WTC11 (cell line): ENCODE measurements around the gene P3H2. TPM values are rescaled to one million over a fixed set of nuclear protein-coding genes. Genes with fewer than 3 reads are reported as not detected.
A peak's percentile ranks its signal among the peaks of the same experiment; 100 is the strongest.

Experiments used
- ATAC-seq: fragments of 200-7000 bp; cut with Tn5 transposase; 2 replicates; pipeline ENCODE4 v1.10.0; 2021; ENCODE audit warnings: mild to moderate bottlenecking, moderate library complexity
- CTCF ChIA-PET: fragments of 300-600 bp; sonication (Branson Sonifier 250); formaldehyde crosslinking; loops from one replicate; lab custom pipeline; 2021; ENCODE audit warnings: antibody characterized with exemption; lab: Charles Lee
- POLR2A ChIA-PET: fragments of 350-600 bp; sonication (Branson Sonifier 250); formaldehyde crosslinking; loops from one replicate; lab custom pipeline; 2021; ENCODE audit warnings: antibody characterized with exemption; lab: Charles Lee
- DNase-seq: peaks from one replicate; pipeline ENCODE4 v3.0.0; 2021; ENCODE audit warnings: low spot score
- H3K27ac Mint-ChIP-seq: 2 replicates; pipeline ENCODE4 v1.8.0; 2021; ENCODE audit warnings: mixed read lengths
- H3K27me3 Mint-ChIP-seq: 2 replicates; pipeline ENCODE4 v1.8.0; 2021; ENCODE audit warnings: low read depth, mild to moderate bottlenecking, moderate library complexity, mixed read lengths
- H3K36me3 Mint-ChIP-seq: 2 replicates; pipeline ENCODE4 v1.8.0; 2021; ENCODE audit warnings: mixed read lengths
- H3K4me1 Mint-ChIP-seq: 2 replicates; pipeline ENCODE4 v1.8.0; 2022; ENCODE audit warnings: mixed read lengths
- H3K4me3 Mint-ChIP-seq: 2 replicates; pipeline ENCODE4 v1.8.0; 2021; ENCODE audit warnings: mild to moderate bottlenecking, moderate library complexity, mixed read lengths
- H3K9me3 Mint-ChIP-seq: 2 replicates; pipeline ENCODE4 v1.8.0; 2021; ENCODE audit warnings: mixed read lengths
- CTCF ChIP-seq: fragments of 200-600 bp; IDR thresholded peaks from 2 replicates; pipeline ENCODE4 v1.8.0; 2022; ENCODE audit warnings: antibody characterized with exemption
- ESRRA ChIP-seq: sonication (generic); formaldehyde crosslinking; IDR thresholded peaks from 2 replicates; pipeline ENCODE4 v1.8.1; 2022; ENCODE audit warnings: mild to moderate bottlenecking, missing genetic modification reagents, borderline replicate concordance
- FOXP1 ChIP-seq: sonication (generic); formaldehyde crosslinking; IDR thresholded peaks from 2 replicates; pipeline ENCODE4 v1.8.0; 2022; ENCODE audit warnings: missing genetic modification reagents, mild to moderate bottlenecking, moderate library complexity, borderline replicate concordance
- IRF2 ChIP-seq: sonication (generic); formaldehyde crosslinking; IDR thresholded peaks from 2 replicates; pipeline ENCODE4 v1.8.0; 2022; ENCODE audit warnings: low read depth, missing genetic modification reagents, borderline replicate concordance
- JUN ChIP-seq: sonication (generic); formaldehyde crosslinking; IDR thresholded peaks from 2 replicates; pipeline ENCODE4 v1.8.0; 2023; ENCODE audit warnings: mild to moderate bottlenecking, missing genetic modification reagents
- MYBL2 ChIP-seq: sonication (generic); formaldehyde crosslinking; IDR thresholded peaks from 2 replicates; pipeline ENCODE4 v1.8.1; 2023; ENCODE audit warnings: mild to moderate bottlenecking, moderate library complexity, missing genetic modification reagents
- NR2C2 ChIP-seq: sonication (generic); formaldehyde crosslinking; IDR thresholded peaks from 2 replicates; pipeline ENCODE4 v1.8.0; 2022; ENCODE audit warnings: mild to moderate bottlenecking, missing genetic modification reagents
- NR3C1 ChIP-seq: sonication (generic); formaldehyde crosslinking; conservative IDR thresholded peaks from 2 replicates; pipeline ENCODE4 v1.8.1; 2023; ENCODE audit warnings: low read depth, mild to moderate bottlenecking, missing genetic modification reagents
- OVOL2 ChIP-seq: fragments of 250-450 bp; sonication (Bioruptor Pico); IDR thresholded peaks from 2 replicates; pipeline ENCODE4 v1.9.0; 2021; ENCODE audit warnings: mild to moderate bottlenecking, borderline replicate concordance
- PRRX2 ChIP-seq: fragments of 250-450 bp; sonication (Bioruptor Pico); IDR thresholded peaks from 2 replicates; pipeline ENCODE4 v1.8.0; 2021; ENCODE audit warnings: mild to moderate bottlenecking
- SOX15 ChIP-seq: fragments of 250-450 bp; sonication (Bioruptor Pico); IDR thresholded peaks from 2 replicates; pipeline ENCODE4 v1.9.0; 2021; ENCODE audit warnings: mild to moderate bottlenecking
- SP1 ChIP-seq: sonication (generic); formaldehyde crosslinking; conservative IDR thresholded peaks from 2 replicates; pipeline ENCODE4 v1.8.1; 2022; ENCODE audit warnings: missing genetic modification reagents
- TP53 ChIP-seq: sonication (generic); formaldehyde crosslinking; IDR thresholded peaks from 2 replicates; pipeline ENCODE4 v1.8.1; 2023; ENCODE audit warnings: mild to moderate bottlenecking, missing genetic modification reagents
- USF2 ChIP-seq: sonication (generic); formaldehyde crosslinking; IDR thresholded peaks from 2 replicates; pipeline ENCODE4 v1.8.1; 2023; ENCODE audit warnings: mild to moderate bottlenecking, missing genetic modification reagents, moderate library complexity
- ZNF121 ChIP-seq: sonication (generic); formaldehyde crosslinking; IDR thresholded peaks from 2 replicates; pipeline ENCODE4 v1.8.0; 2023; ENCODE audit warnings: missing genetic modification reagents
- ZNF138 ChIP-seq: sonication (generic); formaldehyde crosslinking; conservative IDR thresholded peaks from 2 replicates; pipeline ENCODE4 v1.8.1; 2022; ENCODE audit warnings: mild to moderate bottlenecking, moderate library complexity, missing genetic modification reagents
- ZNF423 ChIP-seq: fragments of 250-450 bp; sonication (Bioruptor Pico); IDR thresholded peaks from 2 replicates; pipeline ENCODE4 v2.1.2; 2022; ENCODE audit warnings: mild to moderate bottlenecking, moderate library complexity
- total RNA-seq: library from RNA; stranded (reverse); gene quantifications from 3 replicates; pipeline ENCODE4 v1.2.3, GENCODE V29; 2021
- TF ChIP-seq, protein P1 (sequence below): sonication (generic); formaldehyde crosslinking; IDR thresholded peaks from 2 replicates; pipeline ENCODE4 v1.8.1; 2023; ENCODE audit warnings: mild to moderate bottlenecking, moderate library complexity, missing genetic modification reagents
- TF ChIP-seq, protein P2 (sequence below): sonication (generic); formaldehyde crosslinking; IDR thresholded peaks from 2 replicates; pipeline ENCODE4 v1.8.0; 2023; ENCODE audit warnings: mild to moderate bottlenecking, missing genetic modification reagents
- TF ChIP-seq, protein P3 (sequence below): sonication (generic); formaldehyde crosslinking; IDR thresholded peaks from 2 replicates; pipeline ENCODE4 v1.8.1; 2023; ENCODE audit warnings: mild to moderate bottlenecking, missing genetic modification reagents, moderate library complexity

Gene P3H2
- total RNA-seq, 1 experiment from 2014 or later, result 29.4 TPM

GRCh38 chr3:190048932-190049441, 71.7 kb downstream of the P3H2 start (continued):
- TF ChIP-seq, protein P1, sequence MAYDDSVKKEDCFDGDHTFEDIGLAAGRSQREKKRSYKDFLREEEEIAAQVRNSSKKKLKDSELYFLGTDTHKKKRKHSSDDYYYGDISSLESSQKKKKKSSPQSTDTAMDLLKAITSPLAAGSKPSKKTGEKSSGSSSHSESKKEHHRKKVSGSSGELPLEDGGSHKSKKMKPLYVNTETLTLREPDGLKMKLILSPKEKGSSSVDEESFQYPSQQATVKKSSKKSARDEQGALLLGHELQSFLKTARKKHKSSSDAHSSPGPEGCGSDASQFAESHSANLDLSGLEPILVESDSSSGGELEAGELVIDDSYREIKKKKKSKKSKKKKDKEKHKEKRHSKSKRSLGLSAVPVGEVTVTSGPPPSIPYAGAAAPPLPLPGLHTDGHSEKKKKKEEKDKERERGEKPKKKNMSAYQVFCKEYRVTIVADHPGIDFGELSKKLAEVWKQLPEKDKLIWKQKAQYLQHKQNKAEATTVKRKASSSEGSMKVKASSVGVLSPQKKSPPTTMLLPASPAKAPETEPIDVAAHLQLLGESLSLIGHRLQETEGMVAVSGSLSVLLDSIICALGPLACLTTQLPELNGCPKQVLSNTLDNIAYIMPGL (CRISPR knock-in tag), result no peak
- TF ChIP-seq SOX15 (CRISPR knock-in tag) (no peak), MYBL2 (CRISPR knock-in tag) (no peak), ZNF423 (CRISPR knock-in tag) (no peak), IRF2 (no peak), SP1 (CRISPR knock-in tag) (no peak)

GRCh38 chr3:190044974-190045373, 75.7 kb downstream of the P3H2 start:
- Mint-ChIP-seq H3K27me3 (no peaks in the 10 kb centered on the region), H3K4me3 (no peak overlapping the region), H3K9me3 (peaks cover 9% of the 10 kb centered on the region), H3K4me1 (peaks cover 85% of the 10 kb centered on the region), H3K27ac (peak overlapping the region; percentile 71), H3K36me3 (peaks cover 9% of the 10 kb centered on the region)
- POLR2A ChIA-PET, result no interaction called here
- CTCF ChIA-PET, result interaction anchor here (2.2 kb wide), 1 partner anchor 12 kb away, joined by 5 read pairs; no protein-coding TSS in a partner anchor
- TF ChIP-seq CTCF (no peak), JUN (CRISPR knock-in tag) (no peak), ESRRA (CRISPR knock-in tag) (no peak), USF2 (no peak), NR3C1 (no peak), TP53 (CRISPR knock-in tag) (no peak), ZNF121 (no peak), OVOL2 (CRISPR knock-in tag) (no peak), ZNF138 (CRISPR knock-in tag) (no peak), FOXP1 (CRISPR knock-in tag) (no peak), PRRX2 (CRISPR knock-in tag) (no peak), NR2C2 (CRISPR knock-in tag) (no peak)
- TF ChIP-seq, protein P2, sequence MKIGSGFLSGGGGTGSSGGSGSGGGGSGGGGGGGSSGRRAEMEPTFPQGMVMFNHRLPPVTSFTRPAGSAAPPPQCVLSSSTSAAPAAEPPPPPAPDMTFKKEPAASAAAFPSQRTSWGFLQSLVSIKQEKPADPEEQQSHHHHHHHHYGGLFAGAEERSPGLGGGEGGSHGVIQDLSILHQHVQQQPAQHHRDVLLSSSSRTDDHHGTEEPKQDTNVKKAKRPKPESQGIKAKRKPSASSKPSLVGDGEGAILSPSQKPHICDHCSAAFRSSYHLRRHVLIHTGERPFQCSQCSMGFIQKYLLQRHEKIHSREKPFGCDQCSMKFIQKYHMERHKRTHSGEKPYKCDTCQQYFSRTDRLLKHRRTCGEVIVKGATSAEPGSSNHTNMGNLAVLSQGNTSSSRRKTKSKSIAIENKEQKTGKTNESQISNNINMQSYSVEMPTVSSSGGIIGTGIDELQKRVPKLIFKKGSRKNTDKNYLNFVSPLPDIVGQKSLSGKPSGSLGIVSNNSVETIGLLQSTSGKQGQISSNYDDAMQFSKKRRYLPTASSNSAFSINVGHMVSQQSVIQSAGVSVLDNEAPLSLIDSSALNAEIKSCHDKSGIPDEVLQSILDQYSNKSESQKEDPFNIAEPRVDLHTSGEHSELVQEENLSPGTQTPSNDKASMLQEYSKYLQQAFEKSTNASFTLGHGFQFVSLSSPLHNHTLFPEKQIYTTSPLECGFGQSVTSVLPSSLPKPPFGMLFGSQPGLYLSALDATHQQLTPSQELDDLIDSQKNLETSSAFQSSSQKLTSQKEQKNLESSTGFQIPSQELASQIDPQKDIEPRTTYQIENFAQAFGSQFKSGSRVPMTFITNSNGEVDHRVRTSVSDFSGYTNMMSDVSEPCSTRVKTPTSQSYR (CRISPR knock-in tag), result no peak
- TF ChIP-seq, protein P3, sequence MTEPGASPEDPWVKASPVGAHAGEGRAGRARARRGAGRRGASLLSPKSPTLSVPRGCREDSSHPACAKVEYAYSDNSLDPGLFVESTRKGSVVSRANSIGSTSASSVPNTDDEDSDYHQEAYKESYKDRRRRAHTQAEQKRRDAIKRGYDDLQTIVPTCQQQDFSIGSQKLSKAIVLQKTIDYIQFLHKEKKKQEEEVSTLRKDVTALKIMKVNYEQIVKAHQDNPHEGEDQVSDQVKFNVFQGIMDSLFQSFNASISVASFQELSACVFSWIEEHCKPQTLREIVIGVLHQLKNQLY, result no peak
- DNase-seq (no peak), ATAC-seq (no peak)
